DMS53 treated with DMSO at 0.1 percent for 48 hours (cell line): Measurements from ENCODE around the gene ATG16L1.

ENCODE experiments used
- DNase-seq: peaks from one replicate; lab custom pipeline; 2025; ENCODE audit not compliant: unreplicated experiment; lab: John Stamatoyannopoulos, UW

ATG16L1 gene

GRCh38 chr2:233289648-233290047 lies 38.2 kb downstream of the ATG16L1 start:
- no peak for DNase-seq

DNA sequence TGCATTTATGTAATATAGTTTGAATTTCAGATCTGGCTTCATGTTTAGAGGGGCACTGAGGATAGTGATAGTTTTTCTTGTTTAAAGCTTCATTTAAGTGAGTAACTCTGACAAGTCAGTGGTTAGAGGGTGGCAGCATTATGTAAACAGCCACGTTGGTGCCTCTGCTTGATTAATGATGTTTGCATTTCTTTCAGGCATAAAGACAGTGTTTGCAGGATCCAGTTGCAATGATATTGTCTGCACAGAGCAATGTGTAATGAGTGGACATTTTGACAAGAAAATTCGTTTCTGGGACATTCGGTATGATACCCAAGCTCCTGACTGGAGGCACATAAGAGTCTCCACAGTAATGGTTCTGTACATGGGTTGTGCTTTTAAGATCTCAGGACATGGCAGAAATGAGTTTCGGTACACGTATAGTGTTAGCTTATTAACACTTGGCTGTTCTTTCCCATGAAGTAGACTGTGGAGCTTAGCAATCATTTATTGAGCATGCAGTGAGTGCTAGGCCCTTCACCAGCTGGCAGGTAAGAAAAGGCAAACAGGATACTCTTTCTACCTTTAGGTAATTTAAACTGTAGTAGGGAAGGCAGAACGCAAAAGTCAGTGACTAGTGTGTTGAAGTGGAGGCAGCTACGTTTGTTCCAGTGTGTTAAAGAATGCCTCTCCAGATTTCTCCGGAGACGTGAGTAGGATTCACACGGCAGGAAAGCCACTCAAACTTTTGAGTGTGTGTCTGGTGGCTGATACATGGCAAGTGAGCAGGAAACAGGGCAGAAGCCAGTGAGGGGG lies 38.8 kb downstream of the ATG16L1 start:
- peak; percentile 64 for DNase-seq

GRCh38 chr2:233295891-233296290 lies 44.4 kb downstream of the ATG16L1 start:
- no peak for DNase-seq

DNA sequence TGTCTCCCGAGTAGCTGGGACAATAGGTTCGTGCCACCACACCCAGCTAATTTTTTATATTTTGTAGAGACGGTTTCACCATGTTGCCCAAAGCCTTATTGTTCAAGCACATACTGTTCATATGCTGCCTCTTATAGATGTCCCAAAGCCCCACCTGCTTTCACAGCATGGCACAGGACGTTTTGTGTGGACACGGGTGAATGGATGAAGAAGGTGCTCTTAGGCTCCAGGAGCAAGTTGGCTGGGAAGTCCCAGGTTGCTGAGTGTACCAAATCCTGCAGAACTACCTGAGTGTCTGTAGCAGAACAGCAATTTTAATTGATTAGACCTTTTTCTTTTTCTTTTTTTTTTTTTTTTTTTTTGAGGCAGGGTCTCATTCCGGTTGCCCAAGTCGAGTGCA lies 45.6 kb downstream of the ATG16L1 start:
- no peak for DNase-seq

- no peak for DNase-seq
Measured at GRCh38 chr2:233300401-233300800, 48.9 kb downstream of the ATG16L1 start.

DNA sequence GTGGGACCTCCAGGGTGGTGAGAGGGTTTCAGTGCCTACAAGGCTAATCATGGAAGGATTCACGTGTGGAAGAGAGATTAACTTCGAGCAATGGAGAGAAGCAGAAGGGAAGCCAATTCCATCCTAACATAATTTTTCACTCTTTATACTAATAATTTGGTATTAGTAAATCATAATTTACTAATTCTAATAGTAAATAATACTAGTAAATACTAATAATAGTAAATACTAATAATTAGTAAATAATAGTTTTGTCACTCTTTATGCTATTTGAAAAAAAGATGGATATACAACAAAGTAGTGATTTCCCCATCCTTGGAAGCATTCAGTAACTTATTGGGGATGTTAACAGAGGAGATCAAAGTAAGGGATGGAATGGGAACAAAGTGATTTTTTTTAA lies 49.8 kb downstream of the ATG16L1 start:
- DNase-seq, result no peak

DNA sequence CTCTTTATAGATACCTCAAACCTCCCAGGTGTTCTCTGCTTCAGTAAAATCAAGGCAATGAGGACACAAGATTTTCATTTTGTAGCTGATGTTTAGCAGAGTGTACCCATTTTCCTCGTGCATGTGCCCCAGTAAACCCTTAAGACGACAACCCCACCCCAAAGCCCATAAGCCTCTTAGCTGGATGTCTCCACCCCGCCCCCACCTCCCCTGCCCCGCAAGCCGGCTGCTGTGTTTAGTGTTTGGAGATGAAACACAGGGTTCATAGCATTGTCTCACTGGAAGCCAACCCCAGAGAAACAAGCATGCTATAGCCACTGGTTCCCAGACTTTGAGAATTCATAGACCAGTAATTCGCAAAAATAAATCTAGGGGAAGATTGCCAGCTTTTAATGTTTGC lies 50.3 kb downstream of the ATG16L1 start:
- DNase-seq, result no peak

DNA sequence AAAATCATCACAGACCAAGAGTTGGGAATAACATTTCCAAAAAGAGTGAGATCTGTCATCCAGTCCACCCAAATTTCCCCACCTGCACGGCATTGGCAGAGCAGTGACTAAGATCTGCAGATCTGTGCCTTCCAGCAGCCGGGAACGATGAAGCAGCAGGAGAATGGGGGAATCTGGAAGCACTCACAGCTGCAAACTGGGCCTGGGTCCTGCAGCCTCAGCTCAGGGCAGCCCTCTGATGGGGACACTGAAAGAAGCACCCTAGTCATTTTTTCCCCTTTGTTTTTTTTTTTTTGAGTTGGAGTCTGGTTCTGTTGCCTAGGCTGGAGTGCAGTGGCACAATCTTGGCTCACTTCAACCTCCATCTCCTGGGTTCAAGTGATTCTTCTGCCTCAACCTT lies 51.8 kb downstream of the ATG16L1 start:
- DNase-seq, result no peak

DNA sequence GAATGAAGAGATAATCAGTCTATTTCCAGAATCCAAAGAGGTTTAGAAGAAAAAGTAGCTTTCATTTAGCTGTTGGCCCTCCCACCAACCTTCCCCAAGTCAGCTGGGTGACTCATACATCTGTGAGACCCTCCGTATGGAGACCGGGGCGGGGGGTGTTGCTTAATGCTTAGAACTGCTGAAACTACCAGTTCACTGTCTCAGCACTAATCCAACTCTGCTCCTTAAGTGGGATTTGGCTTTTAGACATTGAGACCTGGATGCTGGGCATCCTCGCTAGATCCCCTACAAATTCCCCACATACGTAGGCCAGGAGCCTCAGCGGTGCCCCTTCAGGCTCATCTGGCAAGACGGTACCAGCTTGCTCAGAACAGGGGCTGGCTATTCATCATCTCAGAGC lies 56.1 kb downstream of the ATG16L1 start, which contains the start of gene SAG:
Gene SAG (plus strand): TSS at position 252 of the 400 bp plus-strand sequence. CDS start 1,374 bp downstream, outside the sequence.
- DNase-seq, result no peak

- no peak for DNase-seq
Measured at GRCh38 chr2:233311241-233311926, 59.9 kb downstream of the ATG16L1 start.

- no peak for DNase-seq
Measured at GRCh38 chr2:233312874-233313273, 61.4 kb downstream of the ATG16L1 start.

- no peak for DNase-seq
Measured at GRCh38 chr2:233314180-233314925, 62.9 kb downstream of the ATG16L1 start.

DNA sequence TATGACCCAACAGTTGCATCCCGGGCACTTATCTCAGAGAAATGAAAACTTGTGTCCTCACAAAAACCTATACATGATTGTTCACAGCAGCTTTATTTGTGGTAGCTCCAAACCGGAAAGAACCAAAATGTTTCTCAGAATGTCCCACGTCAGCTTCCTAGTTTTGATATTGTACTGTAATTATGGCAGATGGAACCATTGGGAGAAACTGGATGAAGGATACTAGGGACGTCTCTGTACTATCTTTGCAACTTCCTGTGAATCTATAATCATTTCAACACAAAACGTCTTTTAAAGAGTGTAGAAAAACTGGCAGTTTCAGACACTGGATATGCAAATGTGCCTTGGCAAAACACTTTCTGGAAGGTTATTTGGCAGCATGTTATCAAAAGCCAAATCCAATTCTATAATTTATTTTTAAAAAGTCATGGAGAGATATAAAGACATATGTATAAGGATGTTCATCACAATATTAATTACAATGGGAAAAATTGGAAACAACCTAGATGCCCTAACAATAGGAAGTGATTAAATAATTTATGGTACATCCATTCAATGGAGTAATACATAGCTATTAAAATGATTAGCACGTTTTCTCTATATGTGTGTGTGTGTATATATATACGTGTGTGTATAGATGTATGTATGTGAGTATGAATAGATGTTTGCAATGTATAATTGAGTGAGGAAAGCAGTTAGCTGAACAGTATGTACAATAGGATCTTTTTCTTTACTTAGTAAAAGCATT lies 65.9 kb downstream of the ATG16L1 start:
- DNase-seq, result no peak

GRCh38 chr2:233319256-233319655 lies 67.8 kb downstream of the ATG16L1 start:
- DNase-seq, result no peak

DNA sequence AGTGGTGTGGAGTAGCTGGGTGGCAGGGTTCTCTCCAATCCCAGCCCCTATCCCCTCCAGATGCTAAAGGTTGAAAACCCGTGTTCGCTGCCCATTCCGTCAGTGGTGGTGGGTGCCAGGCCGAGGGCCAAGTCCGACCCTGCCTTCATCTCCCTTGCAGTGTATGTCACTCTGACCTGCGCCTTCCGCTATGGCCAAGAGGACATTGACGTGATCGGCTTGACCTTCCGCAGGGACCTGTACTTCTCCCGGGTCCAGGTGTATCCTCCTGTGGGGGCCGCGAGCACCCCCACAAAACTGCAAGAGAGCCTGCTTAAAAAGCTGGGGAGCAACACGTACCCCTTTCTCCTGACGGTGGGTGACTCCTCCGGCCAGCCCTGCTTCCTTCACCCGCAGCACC lies 69.0 kb downstream of the ATG16L1 start:
- no peak for DNase-seq

- DNase-seq, result no peak
Measured at GRCh38 chr2:233321166-233321565, 69.7 kb downstream of the ATG16L1 start.

- no peak for DNase-seq
Measured at GRCh38 chr2:233323851-233324250, 72.4 kb downstream of the ATG16L1 start.

GRCh38 chr2:233325256-233325655 lies 73.8 kb downstream of the ATG16L1 start:
- DNase-seq, result no peak

- no peak for DNase-seq
Measured at GRCh38 chr2:233325814-233326213, 74.3 kb downstream of the ATG16L1 start.

GRCh38 chr2:233326500-233326899 lies 75.0 kb downstream of the ATG16L1 start:
- no peak for DNase-seq

GRCh38 chr2:233328922-233329321 lies 77.4 kb downstream of the ATG16L1 start:
- DNase-seq, result no peak
